Fibroblast of lung (primary cell): Measurements from ENCODE around the gene SLC8A3.

Source experiments
- CTCF ChIP-seq, 2 donors: IDR thresholded peaks in 1 of 2; conservative IDR thresholded peaks in 1 of 2; 1 replicate in 1 of 2; 2 replicates in 1 of 2; pipeline ENCODE4 v1.5.1; 2011 to 2012; ENCODE audit warnings: low read length in 2 of 2, control low read depth in 1 of 2, inconsistent platforms in 1 of 2, low read depth in 1 of 2, mild to moderate bottlenecking in 1 of 2
- EZH2 ChIP-seq: IDR thresholded peaks from 2 replicates; pipeline ENCODE4 v1.5.1; 2012; ENCODE audit warnings: low read length, control low read depth, mild to moderate bottlenecking; ENCODE audit errors: missing control alignments

GRCh38 chr14:70049605-70050004, 139.1 kb downstream of the SLC8A3 start:
- TF ChIP-seq CTCF (conservative IDR thresholded peaks at IDR 0.05 in 1 of 2, IDR thresholded peaks at IDR 0.05 in 1 of 2; ENCODE audit: low read depth in 1 of 2, low read length in 2 of 2) (no peak), EZH2 (no peak)
